Caco-2 (cell line): ENCODE measurements around the gene FAM131A. TPM values are rescaled to one million over a fixed set of nuclear protein-coding genes. Genes with fewer than 3 reads are reported as not detected.

ENCODE experiments used
- BruUV-seq: library from RNA; stranded (reverse); fragments of 400-500 nt; replicated peaks from 2 replicates; lab custom pipeline; 2021; lab: Mats Ljungman, UMichigan
- CTCF ChIA-PET: fragments of 300-600 bp; sonication (Branson Sonifier 250); formaldehyde crosslinking; loops from one replicate; lab custom pipeline; 2022; ENCODE audit warnings: antibody characterized with exemption; lab: Charles Lee
- POLR2A ChIA-PET: fragments of 300-600 bp; sonication (Branson Sonifier 250); formaldehyde crosslinking; loops from one replicate; lab custom pipeline; 2022; ENCODE audit warnings: antibody characterized with exemption; lab: Charles Lee
- DNase-seq, 2 experiments: peaks; one replicate each; pipeline versions ENCODE4 v3.0.0 to v3.0.0-alpha.2; 2020 to 2022
- H3K27me3 ChIP-seq: replicated peaks from 2 replicates; pipeline ENCODE4 v1.6.0; 2011; ENCODE audit warnings: low read length; ENCODE audit not compliant: control insufficient read depth, insufficient read depth
- H3K36me3 ChIP-seq: 2 replicates; pipeline ENCODE4 v1.5.1; 2011; ENCODE audit warnings: low read length; ENCODE audit not compliant: control insufficient read depth, insufficient read depth
- H3K4me1 ChIP-seq: fragments of 250-450 bp; sonication (Bioruptor Pico); 2 replicates; pipeline ENCODE4 v1.5.1; 2020; ENCODE audit warnings: mild to moderate bottlenecking
- H3K4me3 ChIP-seq: 2 replicates; pipeline ENCODE4 v1.5.1; 2011; ENCODE audit warnings: low read depth, mild to moderate bottlenecking, control low read depth, low read length
- H3K9me3 ChIP-seq: fragments of 250-450 bp; sonication (Bioruptor Pico); 2 replicates; pipeline ENCODE4 v1.5.1; 2020; ENCODE audit warnings: mild to moderate bottlenecking, moderate library complexity
- H3K27ac Mint-ChIP-seq: one replicate; pipeline ENCODE4 v1.8.0; 2022; ENCODE audit warnings: mixed read lengths; ENCODE audit not compliant: unreplicated experiment
- H3K27me3 Mint-ChIP-seq: one replicate; pipeline ENCODE4 v1.8.0; 2022; ENCODE audit warnings: mixed read lengths; ENCODE audit not compliant: insufficient read depth, unreplicated experiment
- H3K36me3 Mint-ChIP-seq: one replicate; pipeline ENCODE4 v1.8.0; 2022; ENCODE audit warnings: mild to moderate bottlenecking, mixed read lengths; ENCODE audit not compliant: insufficient read depth, unreplicated experiment
- H3K4me1 Mint-ChIP-seq: one replicate; pipeline ENCODE4 v1.8.0; 2022; ENCODE audit warnings: low read depth, mixed read lengths; ENCODE audit not compliant: unreplicated experiment
- H3K4me3 Mint-ChIP-seq: one replicate; pipeline ENCODE4 v1.8.0; 2022; ENCODE audit warnings: mild to moderate bottlenecking, moderate library complexity, mixed read lengths; ENCODE audit not compliant: unreplicated experiment
- H3K9me3 Mint-ChIP-seq: one replicate; pipeline ENCODE4 v1.8.0; 2022; ENCODE audit warnings: mixed read lengths; ENCODE audit not compliant: unreplicated experiment
- CTCF ChIP-seq, 2 experiments: fragments of 200-600 bp in 1 of 2; IDR thresholded peaks; 1 replicate in 1 of 2; 2 replicates in 1 of 2; pipeline versions ENCODE4 v1.5.1 to v1.8.0; 2011 to 2022; ENCODE audit warnings: antibody characterized with exemption in 1 of 2, control low read depth in 1 of 2, inconsistent platforms in 1 of 2, low read depth in 1 of 2, low read length in 1 of 2, mild to moderate bottlenecking in 1 of 2, moderate library complexity in 1 of 2; ENCODE audit not compliant: insufficient read depth in 1 of 2, severe bottlenecking in 1 of 2, unreplicated experiment in 1 of 2
- intact Hi-C: fragments of 100-400 bp; cut with micrococcal nuclease; formaldehyde crosslinking; loops from one replicate; pipeline ENCODE4 v1.10.0; 2022; ENCODE audit not compliant: unreplicated experiment
- total RNA-seq: library from RNA; stranded (reverse); gene quantifications from 2 replicates; pipeline ENCODE4 v1.2.3, GENCODE V29; 2022

The FAM131A gene
- total RNA-seq, 1 experiment from 2014 or later, result 6.1 TPM

- ChIA-PET CTCF (no interaction called here), POLR2A (no interaction called here)
- TF ChIP-seq CTCF (IDR thresholded peaks at IDR 0.05; ENCODE audit: insufficient read depth in 1 of 2, low read depth in 1 of 2, low read length in 1 of 2, severe bottlenecking in 1 of 2, unreplicated experiment in 1 of 2), result no peak
- H3K9me3 Mint-ChIP-seq, result no peaks in the 10 kb centered on the region
- H3K27me3 Mint-ChIP-seq, result no peaks in the 10 kb centered on the region
- intact Hi-C loops, result no loop called here
- Histone ChIP-seq H3K4me3 (peak overlapping the region; percentile 77), H3K4me1 (peaks cover 6% of the 10 kb centered on the region; the same call in 1 of the 2 replicates), H3K36me3 (peaks cover 7% of the 10 kb centered on the region), H3K27me3 (no peaks in the 10 kb centered on the region), H3K9me3 (no peaks in the 10 kb centered on the region)
- H3K27ac Mint-ChIP-seq, result no peak overlapping the region
- no TSS peak for BruUV-seq
- no peak for DNase-seq
- peaks cover 52% of the 10 kb centered on the region for H3K36me3 Mint-ChIP-seq
- peak overlapping the region; percentile 81 for H3K4me3 Mint-ChIP-seq
- no peaks in the 10 kb centered on the region for H3K4me1 Mint-ChIP-seq
These were observed 37.1 kb upstream of the FAM131A start for GRCh38 chr3:184300378-184300720.

GRCh38 chr3:184305577-184305976 lies 31.8 kb upstream of the FAM131A start:
- no peak for DNase-seq
- peak in 1 of 2 experiments; percentile 24 for TF ChIP-seq CTCF (IDR thresholded peaks at IDR 0.05; ENCODE audit: insufficient read depth in 1 of 2, low read depth in 1 of 2, low read length in 1 of 2, severe bottlenecking in 1 of 2, unreplicated experiment in 1 of 2)
- POLR2A ChIA-PET, result no interaction called here
- no peak overlapping the region for H3K4me3 Mint-ChIP-seq
- H3K9me3 ChIP-seq, result no peaks in the 10 kb centered on the region
- CTCF ChIA-PET, result no interaction called here
- no peaks in the 10 kb centered on the region for H3K4me1 Mint-ChIP-seq
- no peak overlapping the region for H3K27ac Mint-ChIP-seq
- H3K36me3 Mint-ChIP-seq, result peaks cover 75% of the 10 kb centered on the region
- no peak overlapping the region for H3K4me3 ChIP-seq
- intact Hi-C loops, result no loop called here
- BruUV-seq, result no TSS peak
- no peaks in the 10 kb centered on the region for H3K9me3 Mint-ChIP-seq
- no peaks in the 10 kb centered on the region for H3K27me3 Mint-ChIP-seq
- no peaks in the 10 kb centered on the region for H3K27me3 ChIP-seq
- no peaks in the 10 kb centered on the region for H3K4me1 ChIP-seq
- peaks cover 7% of the 10 kb centered on the region for H3K36me3 ChIP-seq

GRCh38 chr3:184306341-184306972 lies 30.9 kb upstream of the FAM131A start:
- TF ChIP-seq CTCF (IDR thresholded peaks at IDR 0.05; ENCODE audit: insufficient read depth in 1 of 2, low read depth in 1 of 2, low read length in 1 of 2, severe bottlenecking in 1 of 2, unreplicated experiment in 1 of 2), result no peak
- Mint-ChIP-seq H3K9me3 (no peaks in the 10 kb centered on the region), H3K27me3 (no peaks in the 10 kb centered on the region), H3K4me3 (no peak overlapping the region), H3K4me1 (no peaks in the 10 kb centered on the region), H3K36me3 (peaks cover 66% of the 10 kb centered on the region), H3K27ac (no peak overlapping the region)
- no peak overlapping the region for H3K4me3 ChIP-seq
- DNase-seq, result no peak
- intact Hi-C loops, result no loop called here
- H3K36me3 ChIP-seq, result peaks cover 7% of the 10 kb centered on the region
- ChIA-PET CTCF (no interaction called here), POLR2A (no interaction called here)
- no peaks in the 10 kb centered on the region for H3K4me1 ChIP-seq
- H3K9me3 ChIP-seq, result no peaks in the 10 kb centered on the region
- BruUV-seq, result no TSS peak
- no peaks in the 10 kb centered on the region for H3K27me3 ChIP-seq
